ENCODE measurements around the gene HOOK1. TPM values are rescaled to one million over a fixed set of nuclear protein-coding genes. Genes with fewer than 3 reads are reported as not detected.

The HOOK1 gene
- polyA plus RNA-seq, 1 of the 3 experiments (the other 2 are of a cell fraction), result 0.35 TPM

GRCh38 chr1:59878370-59878769 lies 63.6 kb downstream of the HOOK1 start:
- Histone ChIP-seq H4K20me1 (ENCODE audit: insufficient read depth) (no peaks in the 10 kb centered on the region), H3K79me2 (ENCODE audit: insufficient read depth) (no peaks in the 10 kb centered on the region), H3K27ac (ENCODE audit: low read depth in 2 of 2, low read length in 1 of 2) (no peak overlapping the region), H3K9ac (no peak overlapping the region), H3F3A (replicated peaks; ENCODE audit: insufficient read depth) (no peaks in the 10 kb centered on the region), H3K9me3 (no peaks in the 10 kb centered on the region), H2AFZ (ENCODE audit: low read depth) (no peak overlapping the region), H3K4me2 (no peak overlapping the region), H3K4me3 (ENCODE audit: low read depth in 2 of 2, low read length in 1 of 2) (no peak overlapping the region), H3K9me2 (no peaks in the 10 kb centered on the region), H3K4me1 (ENCODE audit: control insufficient read depth in 1 of 2, insufficient read depth in 2 of 2, low read depth in 1 of 2, low read length in 1 of 2) (no peaks in the 10 kb centered on the region; a peak in 1 of 4 replicates), H3K27me3 (ENCODE audit: insufficient read depth) (no peaks in the 10 kb centered on the region), H3K36me3 (replicated peaks in 1 of 2; ENCODE audit: control insufficient read depth in 1 of 2, insufficient read depth in 2 of 2, low read length in 1 of 2) (peaks cover 0 to under 1% of the 10 kb centered on the region in 2 experiments)
- 56% methylated on average over 3 of the region's 3 CpGs for whole genome bisulfite sequencing (ENCODE audit: low lambda C conversion rate)
- POLR2A ChIA-PET, result no interaction called here
- DNase-seq, result no peak
- CTCF ChIA-PET, result interaction anchor here (1.1 to 6.2 kb wide), 6 partner anchors 9 to 72 kb away, joined by 3 to 50 read pairs (median 4); no protein-coding TSS in a partner anchor
- no peak for TF ChIP-seq FOSL2 (IDR thresholded peaks at IDR 0.05; ENCODE audit: borderline replicate concordance, low read depth)
- no peak for TF ChIP-seq MAX (IDR thresholded peaks at IDR 0.05; ENCODE audit: low read depth)
- TF ChIP-seq USF2 (IDR thresholded peaks at IDR 0.05; ENCODE audit: borderline replicate concordance, low read depth, low read length), result no peak
- TF ChIP-seq RAD21 (IDR thresholded peaks at IDR 0.05; ENCODE audit: low read length), result no peak
- no peak for TF ChIP-seq TCF12 (IDR thresholded peaks at IDR 0.05)
- TF ChIP-seq TAF1 (IDR thresholded peaks at IDR 0.05; ENCODE audit: borderline replicate concordance, low read depth, low read length), result no peak
- no peak for TF ChIP-seq MEF2A (IDR thresholded peaks at IDR 0.05; ENCODE audit: borderline replicate concordance, low read depth)
- no peak for TF ChIP-seq REST (IDR thresholded peaks at IDR 0.05; ENCODE audit: low read depth, low read length)
- no peak for TF ChIP-seq ZBTB33 (IDR thresholded peaks at IDR 0.05; ENCODE audit: borderline replicate concordance, low read depth)
- TF ChIP-seq IRF3 (IDR thresholded peaks at IDR 0.05; ENCODE audit: low read depth, low read length), result no peak
- no peak for TF ChIP-seq SMC3 (IDR thresholded peaks at IDR 0.05; ENCODE audit: low read depth, low read length)
- TF ChIP-seq USF1 (IDR thresholded peaks at IDR 0.05; ENCODE audit: borderline replicate concordance, low read depth), result no peak
- no peak for TF ChIP-seq TEAD4 (IDR thresholded peaks at IDR 0.05; ENCODE audit: borderline replicate concordance, insufficient read depth)
- TF ChIP-seq GATA2 (CRISPR knock-in tag; IDR thresholded peaks at IDR 0.05), result no peak
- no peak for TF ChIP-seq SIN3A (IDR thresholded peaks at IDR 0.05; ENCODE audit: borderline replicate concordance, low read depth, low read length)
- TF ChIP-seq CTCF (IDR thresholded peaks at IDR 0.05), result no peak
- TF ChIP-seq YY1 (IDR thresholded peaks at IDR 0.05; ENCODE audit: low read depth), result no peak
- no peak for TF ChIP-seq GABPA (IDR thresholded peaks at IDR 0.05; ENCODE audit: low read depth)

Data from SK-N-SH (cell line).